Activated naive CD8-positive, alpha-beta T cell treated with anti-CD3 and anti-CD28 coated beads, Interleukin-2, amount 10 ng/mL, durations not matched to agents 7 days and 5 days (primary cell): Measurements from ENCODE around the gene UBASH3A. TPM values are rescaled to one million over a fixed set of nuclear protein-coding genes. Genes with fewer than 3 reads are reported as not detected.

ENCODE experiments used
- ATAC-seq: fragments of 150-1000 bp; cut with Tn5 transposase; one replicate; pipeline ENCODE4 v1.10.0; 2021; ENCODE audit warnings: low read depth, moderate library complexity
- POLR2A ChIA-PET: fragments of 350-600 bp; sonication (Branson Sonifier 250); formaldehyde crosslinking; loops from one replicate; lab custom pipeline; 2021; ENCODE audit warnings: antibody characterized with exemption; lab: Charles Lee
- DNase-seq: peaks from one replicate; pipeline ENCODE4 v3.0.0; 2021
- H3K27ac Mint-ChIP-seq: one replicate; pipeline ENCODE4 v1.8.0; 2022; ENCODE audit warnings: mild to moderate bottlenecking, mixed read lengths
- H3K27me3 Mint-ChIP-seq: one replicate; pipeline ENCODE4 v1.8.0; 2022; ENCODE audit warnings: mild to moderate bottlenecking, moderate library complexity, mixed read lengths
- H3K36me3 Mint-ChIP-seq: one replicate; pipeline ENCODE4 v1.8.0; 2021; ENCODE audit warnings: mild to moderate bottlenecking, mixed read lengths
- H3K4me1 Mint-ChIP-seq: one replicate; pipeline ENCODE4 v1.8.0; 2021; ENCODE audit warnings: mixed read lengths
- H3K4me3 Mint-ChIP-seq: one replicate; pipeline ENCODE4 v1.8.0; 2022; ENCODE audit warnings: mild to moderate bottlenecking, moderate library complexity, mixed read lengths
- H3K9me3 Mint-ChIP-seq: one replicate; pipeline ENCODE4 v1.8.0; 2021; ENCODE audit warnings: mixed read lengths
- total RNA-seq, 2 experiments: library from RNA; stranded (reverse); gene quantifications; one replicate each; pipeline ENCODE4 v1.2.3, GENCODE V29; 2021

UBASH3A gene
- total RNA-seq, 2 experiments from 2014 or later, result 77.8 to 80.2 TPM

- POLR2A ChIA-PET, result no interaction called here
- no peak for ATAC-seq
- no peak for DNase-seq
- Mint-ChIP-seq H3K36me3 (no peaks in the 10 kb centered on the region), H3K27ac (no peak overlapping the region), H3K27me3 (peaks cover 10% of the 10 kb centered on the region), H3K4me3 (no peak overlapping the region), H3K4me1 (peaks cover 21% of the 10 kb centered on the region), H3K9me3 (peaks cover 3% of the 10 kb centered on the region)
Measured at GRCh38 chr21:42493109-42494060, 89.7 kb downstream of the UBASH3A start.

- POLR2A ChIA-PET, result interaction anchor here (1.1 to 1.2 kb wide), 2 partner anchors 19 to 33 kb away, joined by 4 read pairs; partner anchors contain the start of gene SLC37A1
- ATAC-seq (no peak), DNase-seq (no peak)
- H3K27me3 Mint-ChIP-seq, result peaks cover 9% of the 10 kb centered on the region
- no peak overlapping the region for H3K4me3 Mint-ChIP-seq
- H3K4me1 Mint-ChIP-seq, result peaks cover 21% of the 10 kb centered on the region
- H3K9me3 Mint-ChIP-seq, result no peaks in the 10 kb centered on the region
- no peak overlapping the region for H3K27ac Mint-ChIP-seq
- H3K36me3 Mint-ChIP-seq, result no peaks in the 10 kb centered on the region
Measured at GRCh38 chr21:42495027-42495426, 91.3 kb downstream of the UBASH3A start.

- Mint-ChIP-seq H3K4me1 (peaks cover 22% of the 10 kb centered on the region), H3K27ac (peak overlapping the region; percentile 84), H3K36me3 (no peaks in the 10 kb centered on the region), H3K4me3 (peak overlapping the region; percentile 94), H3K9me3 (no peaks in the 10 kb centered on the region), H3K27me3 (peaks cover 9% of the 10 kb centered on the region)
- no peak for ATAC-seq
- no peak for DNase-seq
- POLR2A ChIA-PET, result interaction anchor here (1.1 to 1.2 kb wide), 2 partner anchors 18 to 32 kb away, joined by 4 read pairs; partner anchors contain the start of gene SLC37A1
Measured at GRCh38 chr21:42495765-42496119, 92.0 kb downstream of the UBASH3A start.

GRCh38 chr21:42496120-42496838 is 92.6 kb downstream of the UBASH3A start, which contains the start of gene RSPH1:
Gene RSPH1, minus strand, starts transcription at chr21:42496224. Its CDS starts 38 bp downstream, at chr21:42496186.
- Mint-ChIP-seq H3K27ac (peak within 1 kb of the TSS; percentile 84), H3K4me1 (peaks cover 20% of the 10 kb centered on the region), H3K27me3 (peaks cover 6% of the 10 kb centered on the region), H3K36me3 (no peaks in the 10 kb centered on the region), H3K9me3 (no peaks in the 10 kb centered on the region), H3K4me3 (peak within 1 kb of the TSS; percentile 94)
- DNase-seq (peak; percentile 99), ATAC-seq (peak; percentile 97)
- POLR2A ChIA-PET, result interaction anchor here (1.1 to 1.4 kb wide), 3 partner anchors 18 to 31 kb away, joined by 3 to 4 read pairs (median 4); partner anchors contain the start of gene SLC37A1

GRCh38 chr21:42496839-42497202 is 93.1 kb downstream of the UBASH3A start:
- H3K27me3 Mint-ChIP-seq, result peaks cover 6% of the 10 kb centered on the region
- peaks cover 20% of the 10 kb centered on the region for H3K4me1 Mint-ChIP-seq
- ATAC-seq (no peak), DNase-seq (no peak)
- H3K27ac Mint-ChIP-seq, result peak overlapping the region; percentile 84
- no peaks in the 10 kb centered on the region for H3K36me3 Mint-ChIP-seq
- POLR2A ChIA-PET, result interaction anchor here (1.4 kb wide), 1 partner anchor 17 kb away, joined by 3 read pairs; the partner anchor contains the start of gene SLC37A1
- no peaks in the 10 kb centered on the region for H3K9me3 Mint-ChIP-seq
- H3K4me3 Mint-ChIP-seq, result peak overlapping the region; percentile 94

Other genes with a start within 250 kb of the UBASH3A start
- gene ABCG1, start 184.8 kb upstream of the UBASH3A start, total RNA-seq, result 10 to 100 TPM; 12.2 to 13.2 TPM
- gene TFF3, start 88.5 kb upstream of the UBASH3A start, total RNA-seq, result not detected
- not detected for gene TFF2, start 52.9 kb upstream of the UBASH3A start, total RNA-seq
- not detected for gene TFF1, start 37.4 kb upstream of the UBASH3A start, total RNA-seq
- 10 to 100 TPM in 1 of 2 experiments, 1 to 10 TPM in 1; 7.8 to 10.7 TPM for gene TMPRSS3, start 7.8 kb upstream of the UBASH3A start, total RNA-seq
- gene RSPH1, start 92.3 kb downstream of the UBASH3A start, total RNA-seq, result not detected
- gene SLC37A1, start 110.0 kb downstream of the UBASH3A start, total RNA-seq, result 10 to 100 TPM; 24.7 to 25.4 TPM
- 1 to 10 TPM; 7.5 to 9.5 TPM for gene PDE9A, start 249.7 kb downstream of the UBASH3A start, total RNA-seq